OCI-LY7 (cell line): ENCODE results near the gene DOCK3. TPM values are rescaled to one million over a fixed set of nuclear protein-coding genes. Genes with fewer than 3 reads are reported as not detected.

Source experiments
- BruUV-seq: library from RNA; stranded (reverse); fragments of 400-500 nt; replicated peaks from 2 replicates; lab custom pipeline; 2021; lab: Mats Ljungman, UMichigan
- CTCF ChIA-PET: fragments of 300-600 bp; sonication (Branson Sonifier 250); formaldehyde crosslinking; loops from one replicate; lab custom pipeline; 2022; ENCODE audit warnings: antibody characterized with exemption; ENCODE audit not compliant: unreplicated experiment; lab: Charles Lee
- POLR2A ChIA-PET: fragments of 300-600 bp; sonication (Branson Sonifier 250); formaldehyde crosslinking; loops from one replicate; lab custom pipeline; 2022; ENCODE audit warnings: antibody characterized with exemption; lab: Charles Lee
- DNase-seq: peaks from one replicate; pipeline ENCODE4 v3.0.0-alpha.2; 2015; ENCODE audit warnings: low spot score
- H2AFZ ChIP-seq: fragments of 200-600 bp; sonication (generic), shearing (Covaris generic); 2 replicates; pipeline ENCODE4 v1.6.1; 2014; ENCODE audit warnings: mild to moderate bottlenecking, antibody characterized with exemption, low read length, moderate library complexity
- H3K27ac ChIP-seq: fragments of 200-600 bp; sonication (generic); 2 replicates; pipeline ENCODE4 v1.5.1; 2014; ENCODE audit warnings: mixed run types, low read depth, mild to moderate bottlenecking, moderate library complexity, low read length, inconsistent platforms; ENCODE audit not compliant: poor library complexity, severe bottlenecking
- H3K36me3 ChIP-seq: fragments of 200-600 bp; sonication (generic); 2 replicates; pipeline ENCODE4 v1.6.1; 2014; ENCODE audit warnings: mild to moderate bottlenecking, antibody characterized with exemption, low read length, moderate library complexity, mixed read lengths; ENCODE audit not compliant: insufficient read depth
- H3K4me1 ChIP-seq: fragments of 200-600 bp; sonication (generic); 2 replicates; pipeline ENCODE4 v1.5.1; 2014; ENCODE audit warnings: mild to moderate bottlenecking, low read length; ENCODE audit not compliant: insufficient read depth, poor library complexity, severe bottlenecking
- H3K4me2 ChIP-seq: fragments of 200-600 bp; sonication (generic); 2 replicates; pipeline ENCODE4 v1.6.1; 2014; ENCODE audit warnings: mild to moderate bottlenecking, low read length
- H3K4me3 ChIP-seq: fragments of 200-600 bp; sonication (generic); 2 replicates; pipeline ENCODE4 v1.5.1; 2014; ENCODE audit warnings: mild to moderate bottlenecking, low read depth, low read length; ENCODE audit not compliant: poor library complexity, severe bottlenecking
- H3K79me2 ChIP-seq: fragments of 200-600 bp; sonication (generic); 2 replicates; pipeline ENCODE4 v1.6.1; 2016; ENCODE audit warnings: low read depth, mild to moderate bottlenecking, low read length, moderate library complexity, mixed read lengths; ENCODE audit not compliant: insufficient read depth
- H3K9me2 ChIP-seq: fragments of 200-600 bp; sonication (generic); 2 replicates; pipeline ENCODE4 v1.6.1; 2016; ENCODE audit warnings: mild to moderate bottlenecking, low read length, mixed read lengths; ENCODE audit not compliant: insufficient read depth
- H3K9me3 ChIP-seq: fragments of 200-600 bp; sonication (generic); 2 replicates; pipeline ENCODE4 v1.6.1; 2014; ENCODE audit warnings: mild to moderate bottlenecking, mixed run types, low read length, mixed read lengths
- H4K20me1 ChIP-seq: fragments of 200-600 bp; sonication (generic); 2 replicates; pipeline ENCODE4 v1.6.1; 2014; ENCODE audit warnings: mild to moderate bottlenecking, antibody characterized with exemption, low read length, moderate library complexity, mixed read lengths; ENCODE audit not compliant: insufficient read depth
- EZH2phosphoT487 ChIP-seq: fragments of 200-600 bp; sonication (generic); IDR thresholded peaks from 2 replicates; pipeline ENCODE4 v1.6.1; 2018; ENCODE audit warnings: low read depth, borderline replicate concordance, mild to moderate bottlenecking, mixed run types, antibody characterized with exemption, low read length, moderate library complexity, mixed read lengths
- intact Hi-C: fragments of 100-400 bp; cut with micrococcal nuclease; formaldehyde crosslinking; loops from one replicate; pipeline ENCODE4 v1.10.0; 2022; ENCODE audit not compliant: unreplicated experiment
- total RNA-seq, 2 experiments: library from RNA; depleted of rRNA in 1 of 2; stranded (reverse); fragments of >200 nt in 1 of 2; shearing (Covaris generic) in 1 of 2; gene quantifications; 2 replicates each; pipeline ENCODE4 v1.2.3, GENCODE V29; 2014 to 2022
- TF ChIP-seq, protein P1 (sequence below): fragments of 200-600 bp; sonication (generic); conservative IDR thresholded peaks from 2 replicates; pipeline ENCODE4 v1.5.1; 2014; ENCODE audit warnings: mild to moderate bottlenecking, antibody characterized with exemption, low read length, moderate library complexity, mixed read lengths

Gene DOCK3
- total RNA-seq, 2 experiments from 2014 or later, result not detected

DNA sequence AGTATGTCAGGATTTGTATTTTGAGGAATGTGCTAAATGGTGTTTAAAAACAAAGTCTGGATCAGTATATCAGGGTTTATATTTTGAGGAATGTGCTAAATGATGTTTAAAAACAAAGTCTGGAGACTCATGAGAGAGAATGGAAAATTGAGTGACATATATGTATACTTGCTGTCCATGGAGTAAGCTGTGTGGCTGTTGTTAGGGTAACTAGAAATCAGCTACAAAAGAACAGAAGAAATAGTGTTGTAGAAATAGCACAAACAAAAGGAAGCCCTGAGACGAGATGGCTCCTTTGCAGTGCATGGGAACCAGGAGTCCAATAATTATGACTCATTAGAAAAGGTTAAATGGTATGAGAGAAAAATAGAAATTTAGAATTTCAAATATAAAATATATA, 427.7 kb downstream of the DOCK3 start:
- H3K36me3 ChIP-seq, result no peaks in the 10 kb centered on the region
- DNase-seq, result no peak
- no peaks in the 10 kb centered on the region for H4K20me1 ChIP-seq
- no peak overlapping the region for H3K27ac ChIP-seq
- H3K79me2 ChIP-seq, result no peaks in the 10 kb centered on the region
- ChIA-PET CTCF (no interaction called here), POLR2A (no interaction called here)
- H3K9me2 ChIP-seq, result no peaks in the 10 kb centered on the region
- no peak for TF ChIP-seq EZH2phosphoT487
- TF ChIP-seq, protein P1, sequence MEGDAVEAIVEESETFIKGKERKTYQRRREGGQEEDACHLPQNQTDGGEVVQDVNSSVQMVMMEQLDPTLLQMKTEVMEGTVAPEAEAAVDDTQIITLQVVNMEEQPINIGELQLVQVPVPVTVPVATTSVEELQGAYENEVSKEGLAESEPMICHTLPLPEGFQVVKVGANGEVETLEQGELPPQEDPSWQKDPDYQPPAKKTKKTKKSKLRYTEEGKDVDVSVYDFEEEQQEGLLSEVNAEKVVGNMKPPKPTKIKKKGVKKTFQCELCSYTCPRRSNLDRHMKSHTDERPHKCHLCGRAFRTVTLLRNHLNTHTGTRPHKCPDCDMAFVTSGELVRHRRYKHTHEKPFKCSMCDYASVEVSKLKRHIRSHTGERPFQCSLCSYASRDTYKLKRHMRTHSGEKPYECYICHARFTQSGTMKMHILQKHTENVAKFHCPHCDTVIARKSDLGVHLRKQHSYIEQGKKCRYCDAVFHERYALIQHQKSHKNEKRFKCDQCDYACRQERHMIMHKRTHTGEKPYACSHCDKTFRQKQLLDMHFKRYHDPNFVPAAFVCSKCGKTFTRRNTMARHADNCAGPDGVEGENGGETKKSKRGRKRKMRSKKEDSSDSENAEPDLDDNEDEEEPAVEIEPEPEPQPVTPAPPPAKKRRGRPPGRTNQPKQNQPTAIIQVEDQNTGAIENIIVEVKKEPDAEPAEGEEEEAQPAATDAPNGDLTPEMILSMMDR, result no peak
- H3K4me3 ChIP-seq, result no peak overlapping the region
- no peaks in the 10 kb centered on the region for H3K9me3 ChIP-seq
- H2AFZ ChIP-seq, result no peak overlapping the region
- no TSS peak for BruUV-seq
- no peaks in the 10 kb centered on the region for H3K4me1 ChIP-seq
- intact Hi-C loops, result loop anchor here (10.0 kb wide), 1 partner anchor 272 kb away; no protein-coding TSS in a partner anchor
- H3K4me2 ChIP-seq, result no peak overlapping the region

DNA sequence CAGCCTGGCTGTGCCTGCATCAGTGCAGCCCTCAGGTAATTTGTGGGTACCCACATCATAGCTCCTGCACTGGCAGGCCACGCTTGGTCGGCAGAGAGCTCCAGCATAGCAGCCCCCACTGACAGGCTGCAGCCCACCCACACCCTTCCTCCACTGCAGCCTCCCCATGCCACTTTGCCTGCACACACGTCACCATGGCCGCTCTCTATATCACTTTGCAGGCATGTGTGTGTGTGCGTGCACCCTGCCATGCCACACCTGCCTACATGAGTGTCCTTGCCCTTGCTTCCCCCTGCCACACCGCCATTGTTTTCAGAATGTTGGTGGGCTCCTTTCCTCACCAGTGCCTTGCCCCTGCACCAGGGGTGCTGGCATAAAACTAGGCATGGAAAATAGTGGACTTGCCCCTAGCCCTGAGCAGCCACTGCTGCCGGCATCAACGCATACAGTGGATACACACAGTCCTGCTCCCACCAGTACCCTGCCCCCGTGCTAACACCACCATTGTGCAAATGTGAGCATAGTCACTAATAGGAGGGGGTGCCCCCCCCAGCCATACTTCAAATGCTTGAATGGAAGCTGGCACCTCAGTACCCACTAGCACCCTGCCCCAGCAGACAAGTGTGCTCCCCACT, 431.6 kb downstream of the DOCK3 start:
- CTCF ChIA-PET, result no interaction called here

DNA sequence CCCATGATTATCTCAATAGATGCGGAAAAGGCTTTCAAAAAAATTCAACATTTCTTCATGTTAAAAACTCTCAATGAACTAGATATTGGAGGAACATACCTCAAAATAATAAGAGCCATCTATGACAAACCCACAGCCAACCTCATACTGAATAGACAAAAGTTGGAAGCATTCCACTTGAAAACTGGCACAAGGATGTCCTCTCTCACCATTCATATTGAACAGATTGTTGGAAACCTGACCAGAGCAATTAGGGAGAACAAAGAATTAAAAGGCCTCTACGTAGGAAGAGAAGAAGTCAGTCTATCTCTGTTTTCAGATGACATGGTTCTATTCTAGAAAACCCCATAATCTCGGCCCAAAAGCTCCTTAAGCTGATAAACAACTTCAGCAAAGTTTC, 435.9 kb downstream of the DOCK3 start:
- ChIA-PET POLR2A (no interaction called here), CTCF (no interaction called here)
- intact Hi-C loops, result no loop called here
- Histone ChIP-seq H3K4me2 (no peak overlapping the region), H4K20me1 (no peaks in the 10 kb centered on the region), H3K79me2 (no peaks in the 10 kb centered on the region), H3K4me3 (no peak overlapping the region), H3K27ac (no peak overlapping the region), H2AFZ (no peak overlapping the region), H3K4me1 (no peaks in the 10 kb centered on the region), H3K36me3 (no peaks in the 10 kb centered on the region), H3K9me3 (no peaks in the 10 kb centered on the region), H3K9me2 (no peaks in the 10 kb centered on the region)
- no TSS peak for BruUV-seq
- TF ChIP-seq, protein P1, result no peak
- TF ChIP-seq EZH2phosphoT487, result no peak
- no peak for DNase-seq

More for the DNA sequence above, 431.6 kb downstream of the DOCK3 start:
- H3K9me3 ChIP-seq, result no peaks in the 10 kb centered on the region
- H3K27ac ChIP-seq, result no peak overlapping the region
- no peak overlapping the region for H3K4me3 ChIP-seq
- TF ChIP-seq, protein P1, result no peak
- TF ChIP-seq EZH2phosphoT487, result no peak
- POLR2A ChIA-PET, result no interaction called here
- no peaks in the 10 kb centered on the region for H3K36me3 ChIP-seq
- intact Hi-C loops, result loop anchor here (10.0 kb wide), 1 partner anchor 268 kb away; no protein-coding TSS in a partner anchor
- no peaks in the 10 kb centered on the region for H3K79me2 ChIP-seq
- no peaks in the 10 kb centered on the region for H4K20me1 ChIP-seq
- no TSS peak for BruUV-seq
- H3K4me1 ChIP-seq, result no peaks in the 10 kb centered on the region
- DNase-seq, result no peak
- H3K4me2 ChIP-seq, result no peak overlapping the region
- no peak overlapping the region for H2AFZ ChIP-seq
- H3K9me2 ChIP-seq, result no peaks in the 10 kb centered on the region
